K562 (cell line): ENCODE measurements around the gene KRT6C. TPM values are rescaled to one million over a fixed set of nuclear protein-coding genes. Genes with fewer than 3 reads are reported as not detected.

Experiments used
- ATAC-seq: fragments of 200-7000 bp; cut with Tn5 transposase; 3 replicates; pipeline ENCODE4 v1.9.1; 2020; ENCODE audit warnings: moderate library complexity
- BruUV-seq: library from RNA; stranded (reverse); fragments of 400-500 nt; replicated peaks from 2 replicates; lab custom pipeline; 2021; lab: Mats Ljungman, UMichigan
- CTCF ChIA-PET: fragments of 300-600 bp; formaldehyde crosslinking; extraction: SDS; loops from one replicate; lab custom pipeline; 2021; ENCODE audit warnings: low intra/inter-chr PET ratio; lab: Yijun Ruan, JAX
- POLR2A ChIA-PET: fragments of 300-600, 350-650 bp; sonication (Branson Sonifier 250); formaldehyde crosslinking; extraction: SDS; loops from one replicate; lab custom pipeline; 2021; ENCODE audit warnings: antibody characterized with exemption, inconsistent platforms; lab: Yijun Ruan, JAX
- DNase-seq, 4 experiments: peaks; one replicate each; pipeline versions ENCODE4 v3.0.0 to v3.0.0-alpha.2; 2011 to 2018; ENCODE audit warnings: low spot score in 3 of 4, mixed read lengths in 3 of 4; ENCODE audit errors: extremely low read depth in 1 of 4
- FAIRE-seq: peaks from 2 replicates; lab custom pipeline; 2011; peaks lifted over from hg19 to GRCh38; lab: Jason Lieb, UNC
- H2AFZ ChIP-seq: 2 replicates; pipeline ENCODE4 v1.6.0; 2011; ENCODE audit warnings: low read depth, low read length, control low read depth, inconsistent platforms
- H3K27ac ChIP-seq: fragments of 200-600 bp; 3 replicates; pipeline ENCODE4 v1.8.0; 2011; ENCODE audit warnings: low read depth, mild to moderate bottlenecking, control low read depth, inconsistent platforms, low read length, moderate library complexity, mixed read lengths; ENCODE audit errors: extremely low read depth
- H3K27me3 ChIP-seq, 2 experiments: fragments of 300-600 bp in 1 of 2; 2 replicates in 1 of 2; 3 replicates in 1 of 2; pipeline versions ENCODE4 v1.6.0 to v1.8.0; 2011; ENCODE audit warnings: inconsistent platforms in 2 of 2, low read length in 2 of 2, mild to moderate bottlenecking in 1 of 2, mixed read lengths in 1 of 2, moderate library complexity in 1 of 2; ENCODE audit not compliant: control insufficient read depth in 2 of 2, insufficient read depth in 2 of 2
- H3K36me3 ChIP-seq: fragments of 300-600 bp; 3 replicates; pipeline ENCODE4 v1.8.0; 2011; ENCODE audit warnings: mild to moderate bottlenecking, low read length, inconsistent platforms; ENCODE audit not compliant: control insufficient read depth, insufficient read depth
- H3K4me1 ChIP-seq, 2 experiments: fragments of 200-600 bp in 1 of 2; replicated peaks in 1 of 2; 2 replicates in 1 of 2; 3 replicates in 1 of 2; pipeline versions ENCODE4 v1.5.1 to v1.8.0; 2011; ENCODE audit warnings: inconsistent platforms in 2 of 2, low read length in 2 of 2, mild to moderate bottlenecking in 1 of 2, mixed read lengths in 1 of 2, moderate library complexity in 1 of 2; ENCODE audit not compliant: control insufficient read depth in 2 of 2, insufficient read depth in 2 of 2
- H3K4me2 ChIP-seq: 2 replicates; pipeline ENCODE4 v1.6.1; 2011; ENCODE audit warnings: low read length, control low read depth, inconsistent platforms, mixed read lengths; ENCODE audit not compliant: insufficient read depth
- H3K4me3 ChIP-seq: fragments of 200-600 bp; sonication (generic), shearing (Covaris generic); 2 replicates; pipeline ENCODE4 v1.5.1; 2016; ENCODE audit warnings: control low read depth, inconsistent platforms
- H3K79me2 ChIP-seq: fragments of 200-600 bp; 3 replicates; pipeline ENCODE4 v1.8.0; 2011; ENCODE audit warnings: low read length, inconsistent platforms; ENCODE audit not compliant: control insufficient read depth, insufficient read depth
- H3K9ac ChIP-seq, 2 experiments: 2 replicates each; pipeline versions ENCODE4 v1.6.0 to v1.6.1; 2011; ENCODE audit warnings: low read depth in 2 of 2, low read length in 2 of 2, control low read depth in 1 of 2, inconsistent platforms in 1 of 2, mild to moderate bottlenecking in 1 of 2, mixed read lengths in 1 of 2; ENCODE audit not compliant: insufficient read depth in 1 of 2
- H3K9me1 ChIP-seq: one replicate; pipeline ENCODE4 v1.6.0; 2011; ENCODE audit warnings: inconsistent platforms, mild to moderate bottlenecking, low read length, moderate library complexity; ENCODE audit not compliant: control insufficient read depth, insufficient read depth
- H3K9me3 ChIP-seq: replicated peaks from 2 replicates; pipeline ENCODE4 v1.5.1; 2011; ENCODE audit warnings: low read depth, low read length, inconsistent platforms; ENCODE audit not compliant: control insufficient read depth, insufficient read depth
- H4K20me1 ChIP-seq: replicated peaks from 2 replicates; pipeline ENCODE4 v1.6.1; 2011; ENCODE audit warnings: low read length, inconsistent platforms, mixed read lengths; ENCODE audit not compliant: control insufficient read depth, insufficient read depth
- DDX20 ChIP-seq: fragments of 450-650 bp; IDR thresholded peaks from 2 replicates; pipeline ENCODE4 v1.6.1; 2016; ENCODE audit warnings: missing genetic modification characterization, low read depth, mild to moderate bottlenecking, missing compliant biosample characterization, moderate library complexity
- ETV5 ChIP-seq: sonication (generic); formaldehyde crosslinking; IDR thresholded peaks from 2 replicates; pipeline ENCODE4 v1.4.0; 2020; ENCODE audit warnings: low read depth, mild to moderate bottlenecking, missing genetic modification reagents
- KAT7 ChIP-seq: sonication (generic); formaldehyde crosslinking; IDR thresholded peaks from 2 replicates; pipeline ENCODE4 v1.8.0; 2022; ENCODE audit warnings: missing genetic modification reagents, mild to moderate bottlenecking, borderline replicate concordance
- MGA ChIP-seq: fragments of 450-650 bp; IDR thresholded peaks from 2 replicates; pipeline ENCODE4 v1.6.1; 2016; ENCODE audit warnings: mild to moderate bottlenecking, moderate library complexity
- MTA3 ChIP-seq: fragments of 450-650 bp; formaldehyde crosslinking; IDR thresholded peaks from 2 replicates; pipeline ENCODE4 v1.6.1; 2017; ENCODE audit warnings: mild to moderate bottlenecking, borderline replicate concordance
- NFE2 ChIP-seq: IDR thresholded peaks from 2 replicates; pipeline ENCODE4 v1.6.1; 2014; ENCODE audit warnings: antibody characterized with exemption, low read depth
- RBM39 ChIP-seq: fragments of 200-400 bp; formaldehyde crosslinking; optimal IDR thresholded peaks from 2 replicates; pipeline ENCODE3; 2018; ENCODE audit warnings: low read depth, low read length
- SREBF1 ChIP-seq: fragments of 150-350 bp; IDR thresholded peaks from 2 replicates; pipeline ENCODE4 v1.6.1; 2014; ENCODE audit warnings: antibody characterized with exemption, low read depth, low read length, borderline replicate concordance
- ZBTB2 ChIP-seq: fragments of 450-650 bp; IDR thresholded peaks from 2 replicates; pipeline ENCODE4 v1.6.1; 2016; ENCODE audit warnings: antibody characterized with exemption
- WGBS: fragments of 100-300 bp; shearing (Covaris generic); methylation state at CpG from one replicate; pipeline ENCODE4 v1.1.6; 2016; ENCODE audit warnings: low coverage, mixed read lengths; ENCODE audit not compliant: insufficient coverage; ENCODE audit errors: missing lambda C conversion rate; 5-methylcytosine and 5-hydroxymethylcytosine counted together
- in situ Hi-C: fragments of 300-500 bp; cut with MboI; formaldehyde crosslinking; loops from 4 replicates; pipeline ENCODE4 v1.15.0; 2018; ENCODE audit warnings: inconsistent platforms, mixed read lengths
- intact Hi-C: fragments of 100-400 bp; cut with micrococcal nuclease; formaldehyde crosslinking; loops from 2 replicates; pipeline ENCODE4 v1.14.2; 2022
- polyA plus RNA-seq, 8 experiments: library from polyadenylated mRNA; depleted of rRNA in 4 of 8; stranded (reverse) in 5 of 8; unstranded in 3 of 8; fragments of >200 nt; fragmentation: Nextera tagmentation in 2 of 8; fragmentation: Illumina TruSeq in 1 of 8; extraction: Ambion mirVana in 2 of 8; extraction: Trizol in 1 of 8; gene quantifications; 2 replicates each; pipeline versions ENCODE4 v1.2.1 to v1.2.3, GENCODE V29; 2011 to 2014; ENCODE audit warnings: inconsistent platforms in 1 of 8, missing spikeins in 1 of 8
- total RNA-seq, 7 experiments: library from RNA; depleted of rRNA in 6 of 7; stranded (reverse); fragments of >200 nt in 6 of 7; fragmentation: Illumina TruSeq in 2 of 7; extraction: Trizol in 2 of 7; gene quantifications; 2 replicates each; pipeline versions ENCODE4 v1.2.1 to v1.2.3, GENCODE V29; 2011 to 2021; ENCODE audit warnings: low replicate concordance in 1 of 7

Gene KRT6C
- total and polyA plus RNA-seq, 9 of the 15 experiments (the other 6 are each of a cell fraction or from before 2014, with no cell fraction given): not detected

DNA sequence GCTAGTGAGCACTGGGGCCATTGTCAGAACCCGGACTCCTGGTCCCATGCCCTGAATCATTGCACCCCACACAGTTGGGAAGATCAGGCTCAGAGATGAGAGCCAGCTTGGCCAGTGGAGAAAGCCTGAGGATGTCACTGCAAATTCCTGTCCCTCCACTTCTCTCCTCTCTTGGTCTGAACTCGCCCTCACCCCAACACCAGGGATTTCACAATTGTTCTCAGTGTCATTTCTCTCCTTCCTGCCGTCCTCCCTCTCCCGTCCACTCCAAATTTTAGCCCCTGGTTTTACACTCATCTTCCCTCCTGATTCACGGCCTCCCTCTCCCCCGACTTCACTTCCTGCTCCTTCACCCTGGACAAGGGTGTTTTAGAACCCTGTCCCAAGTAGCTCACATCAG is 50.6 kb downstream of the KRT6C start (continued):
- TF ChIP-seq ZBTB2 (no peak), ETV5 (CRISPR knock-in tag) (no peak)

DNA sequence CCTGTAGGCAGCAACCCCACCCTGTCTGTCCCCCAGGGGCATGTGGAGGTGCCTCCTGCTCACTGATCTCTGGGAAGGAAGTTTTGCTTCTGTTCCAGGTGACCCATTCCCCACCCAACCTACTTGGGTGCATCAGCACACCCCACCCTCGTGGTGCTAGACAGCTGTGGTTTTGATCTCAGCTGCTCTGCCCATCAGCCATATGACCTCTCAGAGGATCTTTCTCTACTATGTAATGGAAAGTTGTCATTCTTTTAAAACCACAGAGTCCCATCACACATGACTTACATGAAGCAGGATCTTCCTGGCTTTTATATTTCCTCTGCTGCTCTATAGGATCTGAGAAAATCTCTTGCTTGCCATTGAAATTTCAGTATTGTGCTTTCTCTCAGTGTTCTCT is 53.9 kb downstream of the KRT6C start:
- in situ Hi-C loops: loop anchor here (10.0 kb wide), 1 partner anchor 765 kb away; the partner anchor contains the start of genes CSAD and ZNF740
- no TSS peak for BruUV-seq
- H2AFZ ChIP-seq: no peak overlapping the region
- no peak for DNase-seq
- peaks cover 3% of the 10 kb centered on the region for H3K9me1 ChIP-seq
- peaks cover 7% of the 10 kb centered on the region; the same call in 1 of the 2 replicates for H4K20me1 ChIP-seq
- POLR2A ChIA-PET: no interaction called here
- no peak overlapping the region for H3K4me2 ChIP-seq
- H3K4me3 ChIP-seq: no peak overlapping the region
- H3K27ac ChIP-seq: no peak overlapping the region
- CTCF ChIA-PET: no interaction called here
- H3K9me3 ChIP-seq: no peaks in the 10 kb centered on the region
- no peaks in the 10 kb centered on the region for H3K36me3 ChIP-seq
- FAIRE-seq: no peak
- no peak overlapping the region for H3K9ac ChIP-seq
- intact Hi-C loops: no loop called here
- no peaks in the 10 kb centered on the region for H3K4me1 ChIP-seq
- H3K27me3 ChIP-seq: peaks cover 0 to 30% of the 10 kb centered on the region in 2 experiments; a peak in 2 of 5 replicates
- WGBS: 0% methylated on average over 1 of the region's 1 CpG
- no peak for ATAC-seq
- H3K79me2 ChIP-seq: no peaks in the 10 kb centered on the region
- no peak for TF ChIP-seq MTA3
- no peak for TF ChIP-seq KAT7 (CRISPR knock-in tag)
- no peak for TF ChIP-seq NFE2
- TF ChIP-seq SREBF1: no peak
- TF ChIP-seq DDX20: no peak
- TF ChIP-seq RBM39: no peak
- TF ChIP-seq MGA: no peak
